Smooth muscle cell (in vitro differentiated cells): ENCODE results near the gene AGBL5. TPM values are rescaled to one million over a fixed set of nuclear protein-coding genes. Genes with fewer than 3 reads are reported as not detected.
A peak's percentile ranks its signal among the peaks of the same experiment; 100 is the strongest.

Experiments used
- DNase-seq: peaks from one replicate; lab custom pipeline; 2025; ENCODE audit not compliant: unreplicated experiment; lab: John Stamatoyannopoulos, UW
- H2AFZ ChIP-seq: fragments of 200-600 bp; sonication (generic); 2 replicates; pipeline ENCODE4 v1.6.0; 2016; ENCODE audit warnings: antibody characterized with exemption, low read depth, mild to moderate bottlenecking
- H3F3A ChIP-seq: fragments of 200-600 bp; sonication (generic); 2 replicates; pipeline ENCODE4 v1.6.0; 2017; ENCODE audit warnings: antibody characterized with exemption, low read depth
- H3K27ac ChIP-seq: fragments of 200-600 bp; sonication (generic); 2 replicates; pipeline ENCODE4 v1.5.1; 2016; ENCODE audit warnings: low read depth, mild to moderate bottlenecking
- H3K27me3 ChIP-seq: fragments of 200-600 bp; sonication (generic); 2 replicates; pipeline ENCODE4 v1.6.1; 2016; ENCODE audit warnings: low read depth, mild to moderate bottlenecking
- H3K36me3 ChIP-seq: fragments of 200-600 bp; sonication (generic); 2 replicates; pipeline ENCODE4 v1.5.1; 2016; ENCODE audit warnings: low read depth
- H3K4me1 ChIP-seq: fragments of 200-600 bp; sonication (generic); 2 replicates; pipeline ENCODE4 v1.5.1; 2016; ENCODE audit warnings: low read depth
- H3K4me2 ChIP-seq: fragments of 200-600 bp; sonication (generic); 2 replicates; pipeline ENCODE4 v1.6.0; 2016; ENCODE audit warnings: mild to moderate bottlenecking
- H3K4me3 ChIP-seq: fragments of 200-600 bp; sonication (generic); 2 replicates; pipeline ENCODE4 v1.5.1; 2016; ENCODE audit warnings: mild to moderate bottlenecking
- H3K79me2 ChIP-seq: fragments of 200-600 bp; sonication (generic); 2 replicates; pipeline ENCODE4 v1.6.0; 2016; ENCODE audit warnings: low read depth, mild to moderate bottlenecking
- H3K9ac ChIP-seq: fragments of 200-600 bp; sonication (generic); 2 replicates; pipeline ENCODE4 v1.6.0; 2016; ENCODE audit warnings: low read depth
- H3K9me3 ChIP-seq: fragments of 200-600 bp; sonication (generic); replicated peaks from 2 replicates; pipeline ENCODE4 v1.5.1; 2016; ENCODE audit warnings: low read depth
- H4K20me1 ChIP-seq: fragments of 200-600 bp; sonication (generic); 2 replicates; pipeline ENCODE4 v1.6.0; 2016; ENCODE audit warnings: low read depth
- WGBS: methylation state at CpG from one replicate; pipeline ENCODE4 v1.1.7; 2016; ENCODE audit warnings: low lambda C conversion rate; 5-methylcytosine and 5-hydroxymethylcytosine counted together
- polyA plus RNA-seq: library from polyadenylated mRNA; unstranded; fragments of >200 nt; fragmentation: Nextera tagmentation; extraction: Ambion mirVana; gene quantifications from 2 replicates; pipeline ENCODE4 v1.2.1, GENCODE V29; 2016
- total RNA-seq: library from RNA; depleted of rRNA; stranded (reverse); fragments of >200 nt; gene quantifications from 2 replicates; pipeline ENCODE4 v1.2.3, GENCODE V29; 2014
- TF ChIP-seq, protein P1 (sequence below): fragments of 200-600 bp; sonication (generic); IDR thresholded peaks from 2 replicates; pipeline ENCODE4 v1.5.1; 2017; ENCODE audit warnings: borderline replicate concordance, mild to moderate bottlenecking, antibody characterized with exemption; ENCODE audit not compliant: insufficient read depth, poor library complexity, severe bottlenecking

The AGBL5 gene
- total and polyA plus RNA-seq, 2 experiments from 2014 or later, result 13.7 to 17.1 TPM

GRCh38 chr2:27003857-27004256, 47.6 kb upstream of the AGBL5 start:
- TF ChIP-seq, protein P1, sequence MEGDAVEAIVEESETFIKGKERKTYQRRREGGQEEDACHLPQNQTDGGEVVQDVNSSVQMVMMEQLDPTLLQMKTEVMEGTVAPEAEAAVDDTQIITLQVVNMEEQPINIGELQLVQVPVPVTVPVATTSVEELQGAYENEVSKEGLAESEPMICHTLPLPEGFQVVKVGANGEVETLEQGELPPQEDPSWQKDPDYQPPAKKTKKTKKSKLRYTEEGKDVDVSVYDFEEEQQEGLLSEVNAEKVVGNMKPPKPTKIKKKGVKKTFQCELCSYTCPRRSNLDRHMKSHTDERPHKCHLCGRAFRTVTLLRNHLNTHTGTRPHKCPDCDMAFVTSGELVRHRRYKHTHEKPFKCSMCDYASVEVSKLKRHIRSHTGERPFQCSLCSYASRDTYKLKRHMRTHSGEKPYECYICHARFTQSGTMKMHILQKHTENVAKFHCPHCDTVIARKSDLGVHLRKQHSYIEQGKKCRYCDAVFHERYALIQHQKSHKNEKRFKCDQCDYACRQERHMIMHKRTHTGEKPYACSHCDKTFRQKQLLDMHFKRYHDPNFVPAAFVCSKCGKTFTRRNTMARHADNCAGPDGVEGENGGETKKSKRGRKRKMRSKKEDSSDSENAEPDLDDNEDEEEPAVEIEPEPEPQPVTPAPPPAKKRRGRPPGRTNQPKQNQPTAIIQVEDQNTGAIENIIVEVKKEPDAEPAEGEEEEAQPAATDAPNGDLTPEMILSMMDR, result no peak
- no peak for DNase-seq

DNA sequence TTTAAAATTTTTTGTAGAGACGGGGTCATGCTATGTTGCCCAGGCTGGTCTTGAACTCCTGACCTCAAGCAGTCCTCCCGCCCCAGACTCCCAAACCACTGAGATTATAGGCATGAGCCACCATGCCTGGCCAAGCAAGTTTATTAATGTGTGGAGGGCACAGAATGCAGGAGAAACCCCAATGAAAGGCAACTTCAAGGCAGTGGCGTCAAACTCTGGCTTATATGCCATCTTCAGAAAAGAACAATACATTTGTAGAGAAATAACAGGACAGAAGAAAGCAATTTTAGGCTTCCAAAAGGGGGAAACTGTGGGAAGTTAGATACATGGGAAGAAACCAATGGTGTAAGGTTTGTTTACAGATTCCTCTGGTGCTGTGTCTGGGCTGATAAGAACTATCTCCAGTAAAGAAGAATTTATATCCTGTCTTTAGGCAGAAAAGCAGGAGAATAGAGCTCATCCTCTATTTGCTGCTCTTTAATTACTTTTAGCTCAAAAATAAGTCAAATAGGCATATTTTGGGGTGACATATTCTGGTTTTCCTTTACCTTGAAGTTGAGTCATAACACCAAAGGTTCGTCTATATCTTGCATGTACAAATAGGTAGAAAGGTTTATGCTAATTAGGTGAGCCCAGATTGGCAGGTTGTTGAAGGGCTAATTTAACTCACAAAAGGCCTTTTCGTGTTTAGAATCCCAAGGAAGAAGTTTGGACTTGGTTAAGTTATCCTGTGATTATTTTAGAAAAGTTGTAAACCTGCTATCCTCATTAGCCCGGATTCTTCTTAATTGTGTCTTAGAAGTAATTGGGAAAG, 44.7 kb upstream of the AGBL5 start:
- Histone ChIP-seq H4K20me1 (peaks cover 63% of the 10 kb centered on the region), H2AFZ (no peak overlapping the region), H3K4me3 (no peak overlapping the region), H3K36me3 (no peaks in the 10 kb centered on the region), H3K4me2 (peak overlapping the region; percentile 14), H3F3A (no peaks in the 10 kb centered on the region), H3K27ac (no peak overlapping the region), H3K9me3 (no peaks in the 10 kb centered on the region), H3K4me1 (peaks cover 5% of the 10 kb centered on the region), H3K9ac (no peak overlapping the region), H3K79me2 (no peaks in the 10 kb centered on the region), H3K27me3 (no peaks in the 10 kb centered on the region)
- TF ChIP-seq, protein P1, result no peak
- 71% methylated on average over 6 of the region's 6 CpGs for WGBS
- no peak for DNase-seq

More at GRCh38 chr2:27003857-27004256, 47.6 kb upstream of the AGBL5 start:
- Histone ChIP-seq H3K9ac (no peak overlapping the region), H4K20me1 (peaks cover 61% of the 10 kb centered on the region), H3K79me2 (no peaks in the 10 kb centered on the region), H3K36me3 (no peaks in the 10 kb centered on the region), H3K9me3 (no peaks in the 10 kb centered on the region), H3K4me3 (no peak overlapping the region), H3K4me2 (peak overlapping the region; percentile 44), H3K27me3 (no peaks in the 10 kb centered on the region), H3K27ac (peak overlapping the region; percentile 25), H3F3A (no peaks in the 10 kb centered on the region), H2AFZ (no peak overlapping the region), H3K4me1 (peaks cover 5% of the 10 kb centered on the region)
- WGBS, result 57% methylated on average over 9 of the region's 9 CpGs

- Histone ChIP-seq H3K9ac (no peak overlapping the region), H3K4me3 (no peak overlapping the region), H3F3A (no peaks in the 10 kb centered on the region), H3K79me2 (no peaks in the 10 kb centered on the region), H3K4me1 (peaks cover 5% of the 10 kb centered on the region), H3K9me3 (no peaks in the 10 kb centered on the region), H3K27ac (no peak overlapping the region), H3K4me2 (no peak overlapping the region), H3K27me3 (no peaks in the 10 kb centered on the region), H4K20me1 (peaks cover 56% of the 10 kb centered on the region), H2AFZ (no peak overlapping the region), H3K36me3 (no peaks in the 10 kb centered on the region)
- no peak for DNase-seq
- 70% methylated on average over 8 of the region's 8 CpGs for WGBS
- TF ChIP-seq, protein P1, result no peak
These were observed 43.8 kb upstream of the AGBL5 start for GRCh38 chr2:27007416-27008374.
